Measurements from ENCODE around the gene TRPM6. TPM values are rescaled to one million over a fixed set of nuclear protein-coding genes. Genes with fewer than 3 reads are reported as not detected.

TRPM6 gene
- total RNA-seq, 1 experiment from 2014 or later: 0.57 TPM

DNA sequence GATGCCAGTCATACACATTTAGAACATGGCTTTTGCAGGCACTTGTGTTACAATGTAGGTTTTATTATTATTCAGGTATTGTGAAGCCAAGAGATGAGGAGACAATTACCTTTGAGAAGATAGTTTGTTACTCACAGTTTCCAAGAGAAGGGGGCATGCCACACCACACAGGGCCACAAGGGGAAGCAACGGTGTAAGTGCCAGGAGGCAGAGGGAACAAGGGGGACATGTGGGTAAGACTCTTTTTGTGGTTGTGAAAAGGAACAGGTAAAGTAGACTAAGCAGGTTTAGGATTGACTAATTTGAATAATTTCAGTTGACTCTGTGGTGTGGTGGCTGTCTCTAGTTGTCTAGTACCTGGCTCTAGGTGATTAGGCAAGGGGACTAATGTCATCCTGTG, 191.2 kb downstream of the TRPM6 start:
- TF ChIP-seq, protein P1, sequence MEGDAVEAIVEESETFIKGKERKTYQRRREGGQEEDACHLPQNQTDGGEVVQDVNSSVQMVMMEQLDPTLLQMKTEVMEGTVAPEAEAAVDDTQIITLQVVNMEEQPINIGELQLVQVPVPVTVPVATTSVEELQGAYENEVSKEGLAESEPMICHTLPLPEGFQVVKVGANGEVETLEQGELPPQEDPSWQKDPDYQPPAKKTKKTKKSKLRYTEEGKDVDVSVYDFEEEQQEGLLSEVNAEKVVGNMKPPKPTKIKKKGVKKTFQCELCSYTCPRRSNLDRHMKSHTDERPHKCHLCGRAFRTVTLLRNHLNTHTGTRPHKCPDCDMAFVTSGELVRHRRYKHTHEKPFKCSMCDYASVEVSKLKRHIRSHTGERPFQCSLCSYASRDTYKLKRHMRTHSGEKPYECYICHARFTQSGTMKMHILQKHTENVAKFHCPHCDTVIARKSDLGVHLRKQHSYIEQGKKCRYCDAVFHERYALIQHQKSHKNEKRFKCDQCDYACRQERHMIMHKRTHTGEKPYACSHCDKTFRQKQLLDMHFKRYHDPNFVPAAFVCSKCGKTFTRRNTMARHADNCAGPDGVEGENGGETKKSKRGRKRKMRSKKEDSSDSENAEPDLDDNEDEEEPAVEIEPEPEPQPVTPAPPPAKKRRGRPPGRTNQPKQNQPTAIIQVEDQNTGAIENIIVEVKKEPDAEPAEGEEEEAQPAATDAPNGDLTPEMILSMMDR (conservative IDR thresholded peaks at IDR 0.05): peak; percentile 61
- Histone ChIP-seq H4K20me1 (ENCODE audit: control insufficient read depth, insufficient read depth, insufficient read length) (no peaks in the 10 kb centered on the region), H4K8ac (replicated peaks; ENCODE audit: insufficient read length, low read depth, low read length) (no peak overlapping the region), H3K27ac (ENCODE audit: insufficient read length, low read depth, low read length) (no peak overlapping the region), H4K91ac (ENCODE audit: insufficient read length, low read depth, low read length) (no peak overlapping the region), H3K27me3 (ENCODE audit: insufficient read depth, low read length) (no peaks in the 10 kb centered on the region), H3K56ac (ENCODE audit: insufficient read length, low read depth, low read length) (no peak overlapping the region), H2BK15ac (ENCODE audit: low read depth, low read length) (no peak overlapping the region), H3K9ac (ENCODE audit: extremely low read depth, insufficient read length, low read length) (no peak overlapping the region), H3K4me2 (ENCODE audit: insufficient read depth, insufficient read length, low read length) (no peak overlapping the region), H3K4ac (ENCODE audit: low read depth, low read length) (no peak overlapping the region), H2AFZ (ENCODE audit: low read length) (no peak overlapping the region), H2BK5ac (ENCODE audit: insufficient read length, low read length) (no peak overlapping the region), H3K23ac (ENCODE audit: insufficient read length, low read depth, low read length) (no peak overlapping the region), H3K79me1 (ENCODE audit: insufficient read depth, low read depth, low read length, poor library complexity, severe bottlenecking) (no peaks in the 10 kb centered on the region), H2AK5ac (ENCODE audit: insufficient read length, low read length) (no peak overlapping the region), H3K9me3 (ENCODE audit: control insufficient read depth, low read depth, low read length) (no peaks in the 10 kb centered on the region), H2BK12ac (ENCODE audit: insufficient read length, low read depth, low read length) (no peak overlapping the region), H3K14ac (ENCODE audit: insufficient read depth, low read length) (no peak overlapping the region), H3K23me2 (ENCODE audit: insufficient read length, low read depth, low read length, poor library complexity, severe bottlenecking) (no peaks in the 10 kb centered on the region), H3T11ph (ENCODE audit: low read length) (no peak overlapping the region), H4K5ac (ENCODE audit: insufficient read length, low read depth, low read length) (no peak overlapping the region), H3K4me1 (ENCODE audit: insufficient read depth, low read length) (no peaks in the 10 kb centered on the region), H2BK20ac (ENCODE audit: low read depth, low read length, poor library complexity, severe bottlenecking) (no peak overlapping the region), H3K79me2 (ENCODE audit: insufficient read depth, low read length) (no peaks in the 10 kb centered on the region), H2BK120ac (ENCODE audit: low read depth, low read length, poor library complexity, severe bottlenecking) (no peak overlapping the region), H3K18ac (ENCODE audit: insufficient read length, low read depth, low read length) (no peak overlapping the region)
- Mint-ChIP-seq H3K36me3 (ENCODE audit: insufficient read depth in 1 of 3, low read depth in 3 of 3) (no peaks in the 10 kb centered on the region), H3K9me3 (no peaks in the 10 kb centered on the region), H3K4me3 (no peak overlapping the region), H3K4me1 (no peaks in the 10 kb centered on the region), H3K27me3 (ENCODE audit: low read depth) (peaks cover 2% of the 10 kb centered on the region; the same call in 1 of the 2 replicates), H3K27ac (no peak overlapping the region)
- no peak for DNase-seq
- no CpG with 5 or more reads among the region's 1 CpG for WGBS (ENCODE audit: extremely low coverage, insufficient read length, low lambda C conversion rate)

All from H9 (cell line).